ENCODE data around the gene SMAD3. TPM values are rescaled to one million over a fixed set of nuclear protein-coding genes. Genes with fewer than 3 reads are reported as not detected.
"Not testable (repeated sequence)": the region's sequence is repeated elsewhere in the genome, so short reads cannot be mapped to it uniquely, and the experiment has no call there.

Gene SMAD3
- total RNA-seq, 2 donors from 2014 or later = 19.7 to 52.4 TPM

DNA sequence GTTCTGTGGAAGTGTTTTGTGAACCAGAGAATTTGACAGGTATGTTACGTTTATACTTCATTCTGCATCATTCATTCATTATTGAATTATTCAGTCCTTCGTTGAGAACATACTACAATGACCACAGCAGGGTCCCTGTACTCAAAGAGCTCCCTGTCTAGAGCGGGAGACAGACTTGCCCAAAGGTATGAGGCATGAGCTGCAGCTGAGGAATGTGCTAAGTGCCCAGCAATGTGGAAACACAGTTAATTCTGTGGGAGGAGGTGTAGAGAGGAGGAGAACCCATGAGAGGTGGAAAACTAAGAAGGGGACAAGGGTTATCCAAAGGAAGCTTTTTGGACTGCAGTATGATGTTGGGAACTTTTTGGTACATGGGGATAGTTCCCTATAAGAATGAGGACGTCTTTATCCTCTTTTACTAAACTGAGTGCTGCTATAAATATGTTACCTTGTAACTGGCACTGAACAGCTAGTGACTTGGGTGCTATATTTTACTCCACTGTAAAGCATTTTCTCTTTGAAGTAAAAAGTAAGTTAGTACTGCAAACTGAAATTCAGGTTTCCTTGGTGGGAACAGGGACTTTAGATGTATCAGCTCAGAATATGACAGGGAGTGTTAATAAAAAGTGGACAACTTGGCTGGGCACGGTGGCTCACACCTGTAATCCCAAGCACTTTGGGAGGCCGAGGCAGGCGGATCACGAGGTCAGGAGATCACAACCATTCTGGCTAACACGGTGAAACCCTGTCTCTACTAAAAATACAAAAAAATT lies 5.7 kb downstream of the SMAD3 start:
- TF ChIP-seq, protein P1, sequence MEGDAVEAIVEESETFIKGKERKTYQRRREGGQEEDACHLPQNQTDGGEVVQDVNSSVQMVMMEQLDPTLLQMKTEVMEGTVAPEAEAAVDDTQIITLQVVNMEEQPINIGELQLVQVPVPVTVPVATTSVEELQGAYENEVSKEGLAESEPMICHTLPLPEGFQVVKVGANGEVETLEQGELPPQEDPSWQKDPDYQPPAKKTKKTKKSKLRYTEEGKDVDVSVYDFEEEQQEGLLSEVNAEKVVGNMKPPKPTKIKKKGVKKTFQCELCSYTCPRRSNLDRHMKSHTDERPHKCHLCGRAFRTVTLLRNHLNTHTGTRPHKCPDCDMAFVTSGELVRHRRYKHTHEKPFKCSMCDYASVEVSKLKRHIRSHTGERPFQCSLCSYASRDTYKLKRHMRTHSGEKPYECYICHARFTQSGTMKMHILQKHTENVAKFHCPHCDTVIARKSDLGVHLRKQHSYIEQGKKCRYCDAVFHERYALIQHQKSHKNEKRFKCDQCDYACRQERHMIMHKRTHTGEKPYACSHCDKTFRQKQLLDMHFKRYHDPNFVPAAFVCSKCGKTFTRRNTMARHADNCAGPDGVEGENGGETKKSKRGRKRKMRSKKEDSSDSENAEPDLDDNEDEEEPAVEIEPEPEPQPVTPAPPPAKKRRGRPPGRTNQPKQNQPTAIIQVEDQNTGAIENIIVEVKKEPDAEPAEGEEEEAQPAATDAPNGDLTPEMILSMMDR (IDR thresholded peaks at IDR 0.05) = no peak
- TF ChIP-seq POLR2A (IDR thresholded peaks at IDR 0.05) = no peak
- Histone ChIP-seq H3K9me3 (no peaks in the 10 kb centered on the region), H3K4me1 (peaks cover 64% of the 10 kb centered on the region), H3K27me3 (no peaks in the 10 kb centered on the region), H3K27ac (no peak overlapping the region), H3K4me3 (no peak overlapping the region), H3K36me3 (replicated peaks in 1 of 2; ENCODE audit: insufficient read depth in 1 of 2, low read depth in 2 of 2) (no peaks in the 10 kb centered on the region)
- no peak for DNase-seq
- no peak for ATAC-seq
- WGBS, 2 donors = 78 to 79% methylated on average over 9 of the region's 9 CpGs
- intact Hi-C loops (cut with DNase I) = no loop called here

DNA sequence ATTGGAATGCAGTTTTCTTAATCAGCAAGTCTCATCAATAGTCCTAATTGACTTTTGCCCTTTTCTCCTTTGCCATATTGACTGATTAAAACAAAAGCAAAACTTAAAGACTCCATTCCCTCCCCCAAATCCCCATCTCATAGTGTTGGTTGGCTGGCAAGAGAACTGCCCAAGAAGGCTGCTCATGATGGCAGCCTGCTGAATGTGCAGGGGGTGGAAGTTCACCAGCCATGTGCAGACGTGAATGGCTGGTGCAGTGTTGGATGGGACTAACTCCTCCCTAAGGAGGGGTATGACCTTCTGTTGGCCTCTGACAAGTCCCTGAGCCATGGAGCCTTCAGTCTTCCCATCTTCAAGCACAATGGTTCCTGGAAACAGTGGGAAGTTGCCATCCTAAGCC lies 7.0 kb downstream of the SMAD3 start:
- Histone ChIP-seq H3K36me3 (replicated peaks in 1 of 2; ENCODE audit: insufficient read depth in 1 of 2, low read depth in 2 of 2) (no peaks in the 10 kb centered on the region), H3K9me3 (no peaks in the 10 kb centered on the region), H3K4me3 (no peak overlapping the region), H3K27ac (peak overlapping the region in 1 of 4 donors; percentile 4), H3K4me1 (peaks cover 75% of the 10 kb centered on the region), H3K27me3 (no peaks in the 10 kb centered on the region)
- WGBS, 2 donors = 68 to 80% methylated on average over 1 of the region's 1 CpG
- intact Hi-C loops (cut with DNase I) = no loop called here
- no peak for ATAC-seq
- TF ChIP-seq POLR2A (IDR thresholded peaks at IDR 0.05) = no peak
- DNase-seq = no peak

DNA sequence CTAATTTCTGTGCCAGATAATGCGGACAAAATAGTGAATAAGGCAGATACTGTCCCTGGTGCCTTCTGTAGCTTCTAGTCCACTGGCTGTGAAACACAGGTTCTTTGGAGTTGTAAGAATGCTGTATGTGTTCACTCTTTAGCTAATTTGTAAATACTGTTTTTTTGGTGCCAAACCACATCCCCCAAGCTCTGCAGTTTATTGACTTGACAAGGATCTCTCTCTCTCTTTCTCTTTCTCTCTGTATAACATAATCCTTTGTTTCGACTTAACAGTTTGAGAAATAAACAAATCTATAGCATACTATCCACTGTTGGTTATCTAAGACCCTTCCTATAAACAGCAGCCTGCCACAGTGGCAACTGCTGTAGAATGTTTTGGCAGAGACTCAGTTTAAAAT lies 7.6 kb downstream of the SMAD3 start:
- no peak for ATAC-seq
- TF ChIP-seq, protein P1 (IDR thresholded peaks at IDR 0.05) = no peak
- TF ChIP-seq POLR2A (IDR thresholded peaks at IDR 0.05) = no peak
- peak overlapping the region in 1 of 4 donors; percentile 4 for H3K27ac ChIP-seq
- H3K27me3 ChIP-seq = no peaks in the 10 kb centered on the region
- WGBS, 2 donors = 71 to 75% methylated on average over 2 of the region's 2 CpGs
- intact Hi-C loops (cut with DNase I) = no loop called here
- H3K4me1 ChIP-seq = peaks cover 75% of the 10 kb centered on the region
- no peak for DNase-seq
- no peaks in the 10 kb centered on the region for H3K36me3 ChIP-seq (replicated peaks in 1 of 2; ENCODE audit: insufficient read depth in 1 of 2, low read depth in 2 of 2)
- no peak overlapping the region for H3K4me3 ChIP-seq
- H3K9me3 ChIP-seq = no peaks in the 10 kb centered on the region

DNA sequence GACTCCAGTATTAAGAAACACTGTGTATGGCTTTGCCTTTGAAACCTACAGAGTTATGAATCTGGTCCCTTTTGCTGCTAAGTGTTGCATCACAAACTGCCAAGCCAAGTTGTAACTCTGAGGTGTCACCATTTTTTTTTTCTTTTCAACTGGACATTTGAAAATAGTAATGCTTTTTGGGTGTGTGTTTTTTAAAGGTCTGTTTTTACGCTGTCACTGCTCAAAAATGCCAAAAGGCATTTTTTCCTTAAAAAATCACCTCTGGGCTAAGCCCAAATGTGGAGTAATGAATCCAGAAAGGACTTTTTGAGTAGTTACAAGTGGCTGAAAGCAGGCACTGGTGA lies 9.5 kb downstream of the SMAD3 start:
- intact Hi-C loops (cut with DNase I) = no loop called here
- Histone ChIP-seq H3K27ac (peak overlapping the region in 2 of 4 donors; percentile 39 to 66), H3K27me3 (no peaks in the 10 kb centered on the region), H3K4me1 (peaks cover 74% of the 10 kb centered on the region), H3K4me3 (no peak overlapping the region), H3K9me3 (no peaks in the 10 kb centered on the region), H3K36me3 (replicated peaks in 1 of 2; ENCODE audit: insufficient read depth in 1 of 2, low read depth in 2 of 2) (no peaks in the 10 kb centered on the region)
- DNase-seq (no peak), ATAC-seq (no peak)
- no peak for TF ChIP-seq POLR2A (IDR thresholded peaks at IDR 0.05)
- TF ChIP-seq, protein P1 (IDR thresholded peaks at IDR 0.05) = no peak
- 92 to 100% methylated on average over 1 of the region's 1 CpG for WGBS, 2 donors

DNA sequence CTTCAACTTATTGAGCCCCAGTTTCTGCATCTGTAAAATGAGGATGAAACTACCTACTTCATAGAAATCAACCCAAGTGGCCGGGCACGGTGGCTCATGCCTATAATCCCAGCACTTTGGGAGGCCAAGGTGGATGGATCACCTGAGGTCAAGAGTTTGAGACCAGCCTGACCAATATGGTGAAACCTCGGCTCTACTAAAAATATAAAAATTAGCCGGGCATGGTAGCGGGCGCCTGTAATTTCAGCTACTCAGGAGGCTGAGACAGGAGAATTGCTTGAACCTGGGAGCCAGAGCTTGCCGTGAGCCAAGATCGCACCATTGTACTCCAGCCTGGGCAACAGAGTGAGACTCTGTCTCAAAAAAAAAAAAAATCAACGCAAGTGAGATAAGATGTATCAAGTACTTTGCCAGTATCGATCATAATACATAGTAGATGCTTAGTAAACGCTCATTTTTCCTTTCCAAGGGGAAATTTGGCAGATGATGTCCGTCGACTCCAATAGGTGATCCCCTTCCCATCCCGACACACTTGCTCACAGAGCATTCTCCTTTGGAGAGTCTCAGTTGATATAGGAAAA lies 10.2 kb downstream of the SMAD3 start:
- intact Hi-C loops (cut with DNase I); H3K27me3 ChIP-seq; ATAC-seq; DNase-seq; H3K4me3 ChIP-seq; H3K27ac ChIP-seq; H3K9me3 ChIP-seq; H3K36me3 ChIP-seq (replicated peaks in 1 of 2; ENCODE audit: insufficient read depth in 1 of 2, low read depth in 2 of 2): not testable (repeated sequence)
- peaks cover 74% of the 10 kb centered on the region for H3K4me1 ChIP-seq
- 90 to 93% methylated on average over 14 of the region's 14 CpGs for WGBS, 2 donors

Data from body of pancreas (tissue), 4 donors.